ENCODE measurements around the gene NTM. TPM values are rescaled to one million over a fixed set of nuclear protein-coding genes. Genes with fewer than 3 reads are reported as not detected.

Gene NTM
- total and polyA plus RNA-seq, 2 of the 8 experiments (the other 6 are each of a cell fraction or from before 2014, with no cell fraction given), result 13.4 to 20.0 TPM

DNA sequence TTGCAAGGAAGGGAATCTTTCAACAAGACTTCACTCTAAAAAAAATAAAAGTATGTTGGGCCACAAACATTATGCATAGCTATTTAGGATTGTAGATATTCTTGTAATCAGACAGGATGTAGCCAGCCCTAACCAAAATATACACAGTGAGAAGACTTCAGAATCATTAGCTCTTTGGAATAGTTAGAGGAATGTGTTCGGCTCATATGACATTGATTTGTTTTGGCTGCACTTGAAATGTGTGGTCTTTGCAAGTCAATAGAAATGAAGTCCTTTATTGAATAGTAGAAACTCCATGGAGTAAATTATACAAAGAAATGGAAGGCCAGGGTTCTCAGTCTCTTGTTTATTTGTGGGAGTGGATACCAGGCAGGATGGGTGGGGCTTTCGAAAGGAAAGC, 692.1 kb downstream of the NTM start:
- Histone ChIP-seq H4K91ac (replicated peaks; ENCODE audit: insufficient read length, low read length) (no peak overlapping the region), H2BK120ac (replicated peaks; ENCODE audit: low read depth, low read length) (no peak overlapping the region), H2BK12ac (ENCODE audit: low read depth, low read length) (no peak overlapping the region), H3K4me3 (ENCODE audit: extremely low read depth in 1 of 4, insufficient read depth in 2 of 4, low read depth in 3 of 4, low read length in 4 of 4) (no peak overlapping the region), H4K20me1 (replicated peaks in 1 of 2; ENCODE audit: control insufficient read depth in 1 of 2, insufficient read depth in 2 of 2, low read length in 2 of 2) (no peaks in the 10 kb centered on the region), H2BK20ac (ENCODE audit: low read length) (no peak overlapping the region), H3K9ac (replicated peaks in 1 of 4; ENCODE audit: extremely low read depth in 1 of 4, low read depth in 3 of 4, low read length in 3 of 4) (no peak overlapping the region), H2AK5ac (ENCODE audit: low read depth, low read length) (no peak overlapping the region), H3K4ac (replicated peaks; ENCODE audit: insufficient read length, low read depth, low read length) (no peak overlapping the region), H3K56ac (replicated peaks; ENCODE audit: insufficient read length, low read depth, low read length) (no peak overlapping the region), H3K23ac (ENCODE audit: insufficient read length) (no peak overlapping the region), H3K36me3 (ENCODE audit: control insufficient read depth in 2 of 4, insufficient read depth in 4 of 4, low read length in 3 of 4) (no peaks in the 10 kb centered on the region; a peak in 1 of 8 replicates), H2AFZ (ENCODE audit: low read length) (no peak overlapping the region), H4K5ac (ENCODE audit: insufficient read length, low read depth, low read length) (no peak overlapping the region), H3K9me3 (ENCODE audit: insufficient read depth in 2 of 2, low read depth in 1 of 2, low read length in 1 of 2) (no peaks in the 10 kb centered on the region; a peak in 1 of 4 replicates), H4K8ac (ENCODE audit: extremely low read depth, insufficient read depth, low read length) (no peak overlapping the region), H3K4me2 (ENCODE audit: insufficient read depth in 1 of 2, low read depth in 2 of 2, low read length in 2 of 2) (no peak overlapping the region), H3K23me2 (ENCODE audit: low read depth, low read length) (no peaks in the 10 kb centered on the region; the same call in 1 of the 2 replicates), H3K18ac (ENCODE audit: extremely low read depth, low read length) (no peak overlapping the region), H3K27ac (ENCODE audit: low read depth, low read length) (no peak overlapping the region), H2BK15ac (ENCODE audit: low read length) (no peak overlapping the region), H3K14ac (ENCODE audit: insufficient read length) (no peak overlapping the region), H3K79me2 (ENCODE audit: control insufficient read depth in 1 of 2, insufficient read depth in 2 of 2, low read length in 2 of 2) (no peaks in the 10 kb centered on the region), H3K4me1 (replicated peaks in 1 of 4; ENCODE audit: control insufficient read depth in 3 of 4, insufficient read depth in 4 of 4, low read length in 3 of 4) (no peaks in the 10 kb centered on the region), H3K27me3 (replicated peaks in 1 of 4; ENCODE audit: control insufficient read depth in 3 of 4, extremely low read depth in 1 of 4, insufficient read depth in 3 of 4, low read length in 3 of 4) (peaks cover 0 to 2% (median 0%) of the 10 kb centered on the region in 4 experiments; a peak in 1 of 7 replicates), H2BK5ac (ENCODE audit: low read depth, low read length) (no peak overlapping the region), H3K79me1 (ENCODE audit: low read depth, low read length) (no peaks in the 10 kb centered on the region)
- FAIRE-seq (no peak), DNase-seq (ENCODE audit: low read depth in 1 of 2, low spot score in 2 of 2) (no peak)
- CTCF ChIA-PET (ENCODE audit: partially characterized antibody), result interaction anchor here (0.6 to 1.6 kb wide), 5 partner anchors 8 to 250 kb away, joined by 3 to 4 read pairs (median 3); no protein-coding TSS in a partner anchor
- POLR2A ChIA-PET (ENCODE audit: partially characterized antibody), result interaction anchor here (0.6 kb wide), 1 partner anchor 1187 kb away, joined by 4 read pairs; no protein-coding TSS in a partner anchor
- 94% methylated on average over 2 of the region's 2 CpGs; no CpG with 5 or more reads in 1 of the 2 experiments for WGBS, 2 experiments (ENCODE audit: extremely low coverage in 1 of 2, insufficient coverage in 1 of 2, insufficient read length in 1 of 2, insufficient replicate concordance in 2 of 2, low coverage in 1 of 2, low lambda C conversion rate in 2 of 2, missing lambda C conversion rate in 1 of 2)
- no peak for TF ChIP-seq JUN (IDR thresholded peaks at IDR 0.05; ENCODE audit: low read depth, low read length)
- TF ChIP-seq RNF2 (IDR thresholded peaks at IDR 0.05; ENCODE audit: borderline replicate concordance, low read depth, low read length, missing control alignments, poor library complexity, severe bottlenecking), result no peak
- no peak for TF ChIP-seq CHD2 (IDR thresholded peaks at IDR 0.05; ENCODE audit: low read length)
- TF ChIP-seq CEBPB (IDR thresholded peaks at IDR 0.05; ENCODE audit: low read depth, low read length), result no peak
- TF ChIP-seq CTBP2 (IDR thresholded peaks at IDR 0.05; ENCODE audit: borderline replicate concordance, insufficient read depth, insufficient read length, low read length), result no peak
- no peak for TF ChIP-seq TEAD4 (IDR thresholded peaks at IDR 0.05; ENCODE audit: low read depth, low read length)
- TF ChIP-seq RAD21 (IDR thresholded peaks at IDR 0.05 in 1 of 2, conservative IDR thresholded peaks at IDR 0.05 in 1 of 2; ENCODE audit: low read depth in 2 of 2, low read length in 2 of 2), result no peak
- TF ChIP-seq RXRA (IDR thresholded peaks at IDR 0.05; ENCODE audit: insufficient read depth, low read depth, low read length), result no peak
- no peak for TF ChIP-seq BACH1 (IDR thresholded peaks at IDR 0.05; ENCODE audit: low read length)
- no peak for TF ChIP-seq BCL11A (IDR thresholded peaks at IDR 0.05; ENCODE audit: low read depth in 2 of 2, low read length in 2 of 2)
- no peak for TF ChIP-seq YY1 (IDR thresholded peaks at IDR 0.05; ENCODE audit: low read depth, low read length)
- no peak for TF ChIP-seq TCF12 (IDR thresholded peaks at IDR 0.05; ENCODE audit: low read depth, low read length)
- TF ChIP-seq POLR2AphosphoS5 (IDR thresholded peaks at IDR 0.05; ENCODE audit: low read depth, low read length), result no peak
- no peak for TF ChIP-seq SIX5 (IDR thresholded peaks at IDR 0.05; ENCODE audit: low read depth, low read length)
